Stimulated activated CD4-positive, alpha-beta T cell treated with anti-CD3 and anti-CD28 coated beads, Interleukin-4, amount 100 ng/mL, for 24 hours (primary cell): Measurements from ENCODE around the gene ZSWIM4.
"Not testable (repeated sequence)": the region's sequence is repeated elsewhere in the genome, so short reads cannot be mapped to it uniquely, and the experiment has no call there.

ENCODE experiments used
- DNase-seq: peaks from one replicate; pipeline ENCODE4 v3.0.0-alpha.2; 2020

ZSWIM4 gene

DNA sequence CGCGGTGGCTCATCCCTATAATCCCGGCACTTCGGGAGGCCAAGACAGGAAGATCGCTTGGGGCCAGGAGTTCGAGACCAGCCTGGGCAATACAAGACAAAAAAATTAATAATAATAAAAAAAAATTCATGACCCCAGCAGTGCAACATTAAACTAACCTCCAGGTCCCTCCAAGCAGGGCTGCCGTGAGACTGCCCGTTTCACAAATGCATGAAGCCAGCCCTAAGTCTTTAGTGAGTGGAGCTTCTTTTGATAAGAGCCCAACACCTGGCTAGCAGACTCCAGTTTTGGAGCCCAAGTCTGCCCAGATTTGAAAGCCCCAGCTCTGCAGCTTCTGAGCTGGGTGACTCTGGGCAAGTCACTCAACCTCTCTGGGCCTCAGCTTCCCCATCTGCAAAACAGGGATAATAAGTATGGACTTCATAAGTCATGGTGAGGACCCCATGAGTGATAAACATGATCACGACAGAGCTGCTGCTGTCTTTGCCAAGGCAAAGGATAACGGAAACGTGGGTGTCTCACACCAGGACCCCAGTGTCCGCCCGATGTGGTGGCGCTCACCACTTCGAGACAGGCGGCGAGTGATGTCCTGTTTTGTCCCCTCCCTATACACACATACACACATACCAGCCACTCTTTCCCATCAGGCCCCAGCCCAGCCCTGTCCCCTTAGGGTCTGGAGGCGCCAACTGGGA lies 43.3 kb downstream of the ZSWIM4 start:
- DNase-seq = no peak

DNA sequence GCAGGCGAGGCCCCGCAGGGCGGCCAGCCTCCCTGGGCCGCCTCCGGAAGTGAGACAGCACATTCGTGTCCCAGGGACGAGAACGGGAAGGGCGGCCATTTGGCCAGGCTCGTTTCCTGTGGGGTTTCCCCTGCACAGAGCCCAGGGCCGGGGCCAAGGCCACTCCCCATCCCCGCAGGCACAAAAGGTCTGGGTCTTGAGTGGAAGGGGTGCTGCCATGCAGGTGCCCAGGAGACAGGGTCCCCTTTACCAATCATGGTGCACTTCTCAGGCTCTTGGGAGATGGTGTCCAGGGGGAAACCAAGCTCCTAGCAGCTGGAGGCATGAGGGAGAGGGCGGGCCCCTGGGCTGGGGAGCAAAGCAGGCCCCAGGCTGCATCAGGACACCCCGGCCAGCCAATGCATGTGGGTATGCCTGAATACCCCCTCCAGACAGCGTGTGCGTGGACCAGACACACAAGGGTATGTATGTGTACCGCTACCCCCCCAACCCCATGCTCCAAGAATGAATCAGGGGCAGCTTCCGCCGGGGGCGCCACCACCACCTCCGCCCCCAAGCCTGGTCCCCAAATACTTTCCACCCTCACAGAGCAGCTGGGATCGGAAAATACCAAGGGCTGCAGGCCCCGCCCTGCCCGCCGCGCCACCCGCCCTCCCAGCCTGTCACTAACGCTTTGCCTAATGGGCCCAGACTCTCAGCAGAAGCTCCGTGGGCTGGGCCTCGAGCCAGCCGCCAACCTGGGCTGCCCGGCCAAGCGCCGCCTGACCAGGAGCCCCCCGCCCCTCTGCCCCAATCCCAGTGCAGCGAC lies 44.1 kb downstream of the ZSWIM4 start:
- peak; percentile 90 for DNase-seq

DNA sequence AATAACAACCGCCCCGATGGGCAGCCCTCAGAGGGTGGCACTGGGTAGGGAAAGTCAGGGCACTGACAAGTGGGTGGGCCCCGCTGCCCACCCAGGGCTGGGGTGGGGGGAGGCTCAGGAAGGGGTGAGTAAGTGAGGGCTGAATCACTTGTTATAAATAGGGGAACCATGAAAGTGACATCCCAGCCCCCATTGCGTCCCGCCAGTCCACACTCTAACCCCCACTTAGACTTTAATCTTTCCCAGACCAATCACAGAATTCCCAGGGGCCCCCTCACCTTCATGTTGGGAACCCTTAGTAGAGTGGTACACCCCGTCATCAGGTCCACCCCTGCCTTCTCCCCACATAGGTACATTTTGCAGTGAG lies 44.7 kb downstream of the ZSWIM4 start:
- DNase-seq = no peak

DNA sequence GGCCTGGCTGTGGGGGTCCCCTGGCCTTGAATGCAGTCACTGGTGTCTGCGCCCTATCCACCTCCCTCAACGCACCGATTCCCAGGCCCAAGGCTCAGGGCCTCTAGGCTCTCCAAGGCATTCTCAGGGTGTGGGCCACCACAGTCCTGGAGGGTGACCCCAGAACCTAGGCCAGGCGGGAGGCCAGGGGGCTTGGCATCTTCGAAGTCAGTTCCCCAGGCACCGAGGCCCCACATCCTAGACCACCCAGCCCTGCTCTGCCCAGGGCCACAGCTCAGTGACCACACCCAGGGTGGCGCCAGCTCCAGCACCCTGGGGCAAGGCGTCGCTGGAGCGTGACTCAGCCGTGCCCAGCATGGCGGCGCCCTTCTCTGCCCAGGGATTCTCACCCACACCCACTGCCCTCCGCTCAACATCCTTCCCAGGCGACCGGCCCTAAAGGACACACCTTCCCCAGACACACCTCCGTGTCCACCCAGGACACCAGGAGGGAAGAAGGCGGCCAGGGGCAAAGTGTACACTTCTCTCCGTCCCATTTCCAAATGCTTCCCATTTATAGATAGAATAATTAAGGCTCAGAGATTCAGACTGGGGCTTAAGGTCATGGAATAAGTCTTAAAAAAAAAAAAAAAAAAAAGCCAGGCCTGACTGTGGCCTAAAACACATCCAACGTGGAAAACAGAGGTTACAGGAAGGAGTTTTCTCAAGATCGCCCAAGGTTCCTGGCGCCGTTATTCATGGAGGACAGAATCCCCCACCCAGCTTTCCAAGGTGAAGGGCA lies 45.3 kb downstream of the ZSWIM4 start:
- peak; percentile 51 for DNase-seq

DNA sequence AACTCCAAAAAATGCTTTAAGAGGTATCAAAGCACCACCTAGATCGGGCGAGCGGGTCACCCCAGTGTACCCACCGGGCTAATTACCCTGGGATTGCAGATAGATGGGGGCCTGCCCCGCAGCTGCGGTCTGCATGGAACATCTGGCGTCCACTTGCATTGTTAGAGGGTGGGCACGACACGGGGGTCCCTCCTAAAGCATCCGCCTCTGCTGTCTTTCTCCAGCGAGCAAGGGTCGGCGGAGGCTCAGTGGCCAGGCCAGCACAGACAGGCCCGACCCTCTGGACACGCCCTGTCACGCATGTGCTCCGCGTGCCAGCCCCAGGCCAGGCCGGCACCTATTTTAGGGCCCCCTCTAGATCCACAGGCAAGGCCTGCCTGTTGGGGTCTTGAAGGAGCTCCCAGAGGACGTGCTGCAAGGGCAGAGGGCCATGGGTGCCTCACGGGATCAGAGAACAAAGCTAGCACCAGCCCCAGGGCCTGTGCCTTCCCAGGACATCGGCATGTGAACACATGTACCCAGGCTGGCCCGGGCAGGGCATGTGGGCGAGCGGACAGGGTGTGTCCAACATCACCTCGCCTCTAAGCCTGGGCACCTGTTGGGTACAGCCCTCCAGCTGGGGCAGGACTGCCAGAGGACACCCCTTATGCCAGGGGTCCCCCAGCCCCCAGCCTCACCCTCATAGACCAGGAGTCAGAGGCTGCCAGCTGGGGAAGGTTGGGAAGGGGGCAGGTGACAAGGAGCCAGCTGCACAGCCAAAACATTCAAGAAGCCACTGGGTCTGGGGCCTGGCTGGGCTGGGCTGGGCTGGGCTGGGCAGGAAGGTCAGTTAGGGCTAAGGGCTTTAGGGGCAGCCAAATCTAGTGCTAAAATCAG lies 46.1 kb downstream of the ZSWIM4 start:
- DNase-seq = no peak

DNA sequence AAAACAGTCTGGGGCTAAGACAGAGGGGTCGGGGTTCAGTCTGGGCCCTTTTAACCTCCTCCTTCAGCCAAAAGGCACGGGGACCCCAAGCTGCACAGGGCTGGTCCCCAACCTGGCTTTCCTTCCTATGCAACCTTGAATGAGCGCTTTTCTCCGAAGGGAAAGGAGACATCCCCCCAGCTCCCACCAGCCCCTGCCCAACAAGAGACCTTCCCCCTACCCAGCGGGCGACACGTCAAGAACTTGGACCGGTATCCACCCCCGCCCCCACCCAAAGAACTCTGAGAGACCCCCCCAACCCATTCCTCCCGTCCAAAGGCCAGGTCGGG lies 46.7 kb downstream of the ZSWIM4 start:
- DNase-seq = no peak

DNA sequence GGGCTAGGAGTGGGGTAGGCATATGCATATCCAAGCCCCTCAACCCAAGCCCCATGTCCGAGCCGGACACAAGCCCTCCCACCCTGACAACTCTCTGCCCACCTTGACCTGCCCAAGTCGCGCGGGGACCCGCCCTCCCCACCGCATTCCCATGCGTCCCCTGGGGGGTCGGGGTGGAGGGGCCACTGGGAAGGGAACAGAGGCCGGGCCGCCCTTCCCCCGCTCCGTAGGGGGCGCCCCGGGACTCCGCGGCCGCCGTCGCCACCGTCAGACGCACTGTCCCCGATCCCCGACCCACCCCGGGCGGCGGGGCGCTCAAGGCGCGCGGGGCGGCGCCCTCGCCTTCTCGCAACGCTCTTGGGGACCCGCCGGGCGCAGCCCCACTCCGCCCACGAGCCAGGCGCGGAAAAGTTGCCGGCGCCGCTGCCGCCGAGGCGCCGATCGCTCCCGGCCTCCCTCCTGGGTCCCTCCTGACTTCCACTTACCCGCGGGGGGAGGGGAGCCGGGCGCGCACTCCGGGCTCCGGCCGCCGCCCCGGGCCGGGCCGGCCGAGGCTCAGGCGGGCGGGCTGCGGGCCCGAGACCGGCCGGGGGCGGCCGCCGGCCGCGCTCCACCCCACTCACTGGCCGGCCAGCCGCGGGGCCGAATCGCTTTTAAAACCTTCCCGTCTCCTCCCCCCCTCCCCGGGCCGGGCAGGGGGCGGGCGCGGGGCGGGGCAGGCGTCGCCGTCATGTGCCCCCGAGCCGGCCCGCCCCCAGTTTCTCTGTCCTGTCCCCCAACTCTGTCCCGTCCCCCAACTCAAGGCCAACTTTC lies 47.3 kb downstream of the ZSWIM4 start:
- peak; percentile 61 for DNase-seq

DNA sequence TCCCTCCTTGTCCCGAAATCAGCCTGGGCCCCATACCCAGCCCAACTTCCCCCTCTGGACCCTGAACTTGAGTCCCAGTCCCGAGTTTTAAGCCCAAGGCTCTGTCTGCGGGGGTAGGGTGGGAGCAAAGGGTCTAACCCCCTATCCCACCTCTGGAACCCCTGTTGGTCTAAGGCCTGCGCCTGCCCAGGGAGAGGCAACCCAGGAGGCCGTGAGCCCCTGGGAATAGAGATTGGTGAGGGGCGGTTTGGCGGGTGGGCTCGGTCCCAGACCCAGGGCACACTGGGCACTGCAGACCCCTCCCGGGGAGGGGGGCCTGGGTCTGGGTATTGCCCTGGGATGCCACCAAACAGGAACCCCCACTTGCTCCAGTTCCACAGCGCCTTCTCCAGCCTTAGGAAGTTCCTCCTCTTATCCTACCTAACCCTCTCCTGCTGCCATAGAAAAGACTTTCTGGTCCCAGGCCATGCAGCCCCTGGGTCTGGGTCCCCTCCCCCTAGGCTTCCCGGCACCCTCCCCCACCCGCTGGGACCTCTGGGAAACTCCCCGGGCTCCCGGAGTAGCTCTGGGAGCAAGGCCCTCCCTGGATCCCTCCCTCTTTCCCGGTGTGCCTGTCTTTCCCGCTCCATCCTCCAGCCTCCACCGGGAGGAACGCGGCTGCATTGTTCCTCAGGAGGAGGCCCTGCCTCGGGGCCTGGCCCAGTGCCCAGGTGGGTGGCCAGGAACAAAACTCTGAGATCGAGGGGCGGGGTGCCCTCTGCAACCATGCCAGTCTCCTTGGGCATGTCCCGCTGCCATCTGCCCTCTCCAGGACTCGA lies 48.1 kb downstream of the ZSWIM4 start:
- no peak for DNase-seq

DNA sequence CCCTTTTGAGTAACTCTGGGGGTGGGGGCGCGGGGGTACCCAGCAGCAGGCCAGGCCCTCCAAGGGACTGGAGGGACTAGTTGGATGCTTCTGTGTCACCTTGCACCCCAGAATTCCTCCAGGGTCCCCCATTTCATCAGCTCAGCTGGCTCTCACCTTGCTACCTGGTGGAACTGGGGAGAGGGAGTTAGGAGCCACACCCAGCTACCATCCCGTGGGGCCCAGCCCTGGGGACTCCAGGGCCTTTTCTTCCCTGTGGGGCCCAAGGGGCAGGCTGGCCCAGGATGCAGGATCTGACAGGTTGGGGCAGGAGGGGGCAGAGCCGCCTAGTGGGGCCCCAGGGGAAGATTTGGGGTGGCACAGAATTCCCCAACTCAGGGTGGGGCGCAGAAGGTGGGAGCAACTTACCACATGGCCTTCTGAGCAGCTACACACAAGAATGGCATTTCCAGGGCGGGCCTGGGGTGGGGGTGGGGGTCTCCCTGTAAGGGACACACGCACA lies 48.9 kb downstream of the ZSWIM4 start:
- no peak for DNase-seq

DNA sequence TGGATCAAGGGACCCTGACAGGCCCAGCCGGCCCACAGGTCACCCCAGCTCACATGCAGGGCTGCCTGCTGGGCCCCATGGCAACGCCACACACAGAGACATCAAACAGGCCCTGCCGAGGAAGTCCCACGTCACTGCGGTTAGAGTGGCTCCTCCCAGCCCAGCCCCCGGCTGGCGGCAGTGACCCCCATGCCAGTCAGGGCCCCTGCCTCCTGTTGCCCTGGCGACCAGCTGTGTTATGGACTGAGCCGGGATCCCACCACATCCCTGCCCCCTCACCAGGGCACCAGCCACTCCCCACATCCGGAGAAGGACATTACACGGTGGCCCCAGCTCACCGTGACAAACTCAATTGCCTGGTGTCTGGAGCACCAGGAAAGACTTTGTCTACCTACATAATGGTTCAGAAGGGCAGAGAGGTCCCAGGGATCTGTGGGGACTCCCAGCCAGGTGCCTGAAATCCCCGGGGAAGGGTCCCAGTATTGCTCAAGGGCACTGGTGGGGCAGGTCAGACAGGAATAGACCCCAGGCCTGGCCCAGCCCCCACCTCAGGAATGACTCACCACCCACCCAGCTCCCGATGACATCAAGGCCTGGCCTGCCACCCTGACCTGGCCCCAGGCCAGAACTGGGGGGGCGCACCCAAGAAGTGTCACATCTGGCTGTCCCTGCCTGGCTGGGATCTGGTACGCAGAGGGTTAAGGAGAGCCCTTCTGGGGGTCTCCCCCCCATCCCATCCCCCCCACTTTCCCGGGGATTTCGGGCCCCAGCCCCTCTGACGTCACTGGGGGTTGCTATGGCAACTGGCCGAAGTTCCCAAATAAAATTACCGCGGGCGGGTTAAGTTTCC lies 51.5 kb downstream of the ZSWIM4 start:
- peak; percentile 92 for DNase-seq

DNA sequence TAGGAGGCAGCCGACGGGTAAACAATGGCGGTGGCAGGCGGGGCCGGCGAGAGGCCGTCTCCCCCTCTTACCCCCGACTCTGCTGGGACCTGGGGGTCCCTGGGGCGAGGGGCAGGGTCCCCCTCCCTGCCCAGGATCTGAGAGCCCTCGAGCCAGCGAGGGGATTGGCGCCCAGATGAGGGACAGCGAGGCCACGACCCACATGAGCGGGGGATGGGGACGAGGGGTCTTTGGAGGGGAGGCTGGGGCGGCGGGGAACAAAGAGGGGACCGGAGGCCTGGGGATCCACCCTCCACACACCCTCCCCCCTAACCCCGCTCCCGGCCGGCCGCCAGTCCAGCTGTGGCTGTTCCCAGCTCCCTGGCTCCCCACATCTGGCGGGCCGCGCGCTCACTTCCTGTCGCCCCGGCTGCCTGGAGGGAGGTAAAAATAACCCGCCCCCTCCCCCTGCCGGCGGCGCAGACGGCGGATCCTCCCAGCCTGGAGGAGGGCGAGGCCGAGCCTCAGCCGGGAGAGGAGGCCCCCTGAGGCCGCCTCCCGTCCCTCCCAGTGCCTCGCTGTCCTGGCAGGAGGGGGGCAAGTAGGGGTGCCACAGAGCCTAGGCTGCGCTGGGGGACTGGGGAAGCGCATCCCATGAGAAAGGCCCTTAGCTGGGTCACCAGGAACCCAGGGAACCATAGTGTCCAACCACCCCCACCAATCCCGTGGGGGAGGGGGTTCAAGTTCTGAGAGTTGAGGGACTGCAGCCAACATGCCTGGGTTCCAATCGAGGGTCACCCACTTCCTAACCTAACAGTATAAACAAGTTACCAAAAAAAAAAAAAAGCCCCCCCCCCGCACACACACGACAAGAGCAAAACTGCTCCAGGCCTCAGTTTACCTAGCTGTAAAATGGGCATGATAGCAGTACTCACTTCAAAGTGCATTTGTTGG lies 52.4 kb downstream of the ZSWIM4 start:
- DNase-seq = peak; percentile 81

DNA sequence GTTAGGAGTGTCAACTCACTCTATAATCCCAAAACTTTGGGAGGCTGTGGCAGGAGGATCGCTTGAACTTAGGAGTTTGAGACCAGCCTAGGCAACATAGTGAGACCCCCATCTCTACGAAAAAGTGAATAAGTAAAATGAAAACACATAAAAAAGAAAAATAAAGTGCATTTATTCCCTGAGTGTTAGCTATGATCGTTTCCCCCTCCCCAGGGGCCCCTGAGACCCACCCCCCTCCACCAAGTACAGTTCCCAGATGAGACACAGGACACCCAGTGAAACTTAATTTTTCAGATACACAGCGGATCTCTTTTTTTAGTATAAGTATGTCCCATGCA lies 53.1 kb downstream of the ZSWIM4 start:
- no peak for DNase-seq

DNA sequence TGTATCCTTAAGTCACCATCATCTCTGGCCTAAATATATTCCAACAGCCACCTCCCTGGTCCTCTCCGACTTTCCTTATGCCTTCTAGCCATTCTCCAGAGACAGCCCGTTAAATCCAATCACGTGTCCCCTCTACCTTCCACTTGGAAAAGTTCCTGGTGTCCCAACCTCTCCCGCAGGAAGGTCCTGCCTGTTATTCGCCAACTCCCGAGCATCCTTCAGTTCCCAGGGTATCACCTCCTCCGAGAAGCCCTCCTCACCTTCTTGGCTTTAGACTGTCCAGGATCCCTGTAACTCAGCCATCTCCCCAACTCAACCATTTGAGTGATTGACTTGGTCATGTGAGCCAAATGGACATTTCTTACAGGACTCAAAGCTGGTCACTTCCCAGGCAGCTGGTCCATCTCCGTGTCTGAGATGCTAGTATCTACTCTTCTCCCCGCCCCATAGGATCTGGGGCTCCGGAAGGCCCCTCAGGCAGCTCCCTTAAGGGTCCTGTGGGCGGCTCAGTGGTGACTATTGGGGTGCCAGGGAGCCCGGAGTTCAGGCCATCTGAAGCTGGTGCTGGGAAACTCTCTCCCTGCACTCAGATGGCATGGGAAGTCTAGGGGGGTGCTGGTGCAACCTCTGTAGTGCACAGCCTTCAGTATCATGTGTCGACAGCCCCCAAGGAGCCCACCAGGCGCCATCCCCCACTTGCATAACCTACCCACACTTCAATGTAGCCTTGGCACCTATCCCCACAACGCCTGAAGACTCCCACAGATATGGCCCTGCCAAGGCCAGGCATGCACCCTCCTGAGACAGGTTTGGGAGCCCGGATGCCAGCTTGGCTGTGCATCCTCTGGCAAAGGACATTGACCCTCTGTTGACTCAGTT lies 53.8 kb downstream of the ZSWIM4 start:
- no peak for DNase-seq

DNA sequence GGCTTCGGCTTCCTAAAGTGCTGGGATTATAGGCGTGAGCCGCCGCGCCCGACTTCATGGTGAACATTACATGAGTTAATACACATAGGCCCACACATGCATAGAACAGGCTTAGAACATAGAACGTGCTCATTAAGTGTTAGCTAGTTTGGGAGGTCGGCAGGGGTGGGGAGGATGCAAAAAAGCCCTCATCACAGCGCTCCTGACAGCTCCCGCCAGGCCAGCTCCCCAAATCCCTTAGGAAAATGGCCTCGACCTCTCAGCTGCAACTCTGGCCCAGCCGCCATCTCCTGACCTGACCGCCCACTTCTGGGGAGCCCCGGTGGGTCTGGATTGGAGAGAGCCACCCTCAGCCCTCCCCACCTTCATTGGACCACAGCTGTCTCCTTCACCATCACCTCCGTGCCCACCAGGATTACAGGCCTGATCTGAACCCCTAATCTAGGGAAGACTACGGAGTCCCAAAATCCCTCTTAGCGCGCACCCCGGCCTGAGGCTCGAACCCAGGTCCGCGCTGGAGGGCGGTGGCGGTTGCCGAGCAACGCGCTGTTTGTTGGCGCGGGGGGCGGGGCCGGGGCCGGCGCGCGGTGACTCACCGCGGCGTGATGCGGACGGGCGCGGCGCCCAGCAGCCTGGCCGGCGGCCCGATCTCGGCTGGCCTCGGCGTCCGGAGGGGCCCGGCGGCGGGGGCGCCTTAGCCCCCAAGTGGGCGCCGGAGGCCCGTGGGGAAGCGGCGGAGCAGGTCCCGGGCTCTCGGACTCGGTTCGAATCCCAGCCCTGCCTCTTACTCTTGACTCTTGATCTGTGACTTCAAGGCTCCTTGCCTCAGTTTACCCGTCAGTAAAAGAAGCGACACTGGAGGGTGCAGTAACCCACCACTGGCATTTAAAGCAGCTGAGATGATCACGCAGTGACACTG lies 55.0 kb downstream of the ZSWIM4 start:
- peak; percentile 64 for DNase-seq

DNA sequence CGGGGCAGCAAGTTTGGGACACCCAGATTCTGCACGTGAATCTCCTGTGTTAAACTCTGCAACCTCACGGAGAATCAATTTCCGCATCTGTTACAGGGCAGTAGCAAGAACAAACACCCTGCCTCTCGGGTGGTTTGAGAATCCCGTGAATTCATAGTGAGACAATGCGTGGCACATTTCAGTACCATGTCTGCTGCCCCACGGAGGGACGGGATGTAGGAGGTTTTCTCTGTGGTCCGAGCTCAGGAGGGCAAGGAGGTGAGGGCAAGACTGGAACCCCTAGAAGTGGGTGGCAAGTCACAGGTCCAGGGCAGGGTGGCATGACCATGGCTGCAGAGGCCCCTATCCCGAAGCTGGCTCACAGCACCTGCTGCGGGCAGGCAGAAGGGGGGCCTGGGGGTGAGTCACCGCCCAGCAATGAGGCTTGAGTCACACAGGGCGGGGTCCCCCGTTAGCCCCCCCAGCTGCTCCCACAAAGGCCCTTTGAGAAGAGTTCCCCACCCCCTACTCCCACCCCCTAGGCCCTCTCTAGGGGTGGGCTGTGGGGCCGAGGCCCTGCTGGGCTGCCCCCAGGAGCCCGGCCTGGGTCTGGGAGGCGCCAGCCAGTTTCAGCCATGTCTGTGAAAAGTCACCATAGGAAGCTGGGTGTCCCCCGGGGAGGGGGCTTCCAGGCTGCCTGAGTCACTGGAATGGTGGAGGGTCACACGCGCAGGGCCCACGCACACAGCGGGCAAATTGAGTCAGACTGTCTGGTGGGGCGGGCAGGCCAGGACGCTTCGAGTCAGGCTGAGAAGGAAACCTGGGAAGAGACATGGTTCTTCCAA lies 55.9 kb downstream of the ZSWIM4 start:
- DNase-seq = peak; percentile 66

DNA sequence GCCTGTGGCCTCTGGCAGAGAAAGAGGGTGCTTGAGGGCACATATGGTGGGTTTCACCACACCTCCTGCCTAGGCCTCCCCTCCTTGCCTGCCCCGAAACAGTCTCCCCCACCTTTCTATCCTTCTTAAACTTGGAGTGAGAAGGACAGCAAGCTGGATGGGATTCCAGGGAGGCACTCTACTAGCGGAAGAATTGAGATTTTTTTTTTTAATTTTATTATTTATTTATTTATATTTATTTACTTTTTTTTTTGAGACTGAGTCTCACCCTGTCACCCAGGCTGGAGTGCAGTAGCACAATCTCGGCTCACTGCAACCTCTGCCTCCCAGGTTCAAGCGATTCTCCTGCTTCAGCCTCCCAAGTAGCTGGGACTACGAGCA lies 56.5 kb downstream of the ZSWIM4 start:
- not testable (repeated sequence) for DNase-seq
